Keratinocyte (primary cell): ENCODE measurements around the gene SLAMF1. TPM values are rescaled to one million over a fixed set of nuclear protein-coding genes. Genes with fewer than 3 reads are reported as not detected.

Experiments used
- DNase-seq: peaks from one replicate; pipeline ENCODE4 v3.0.0-alpha.2; 2011; ENCODE audit warnings: low read depth, missing footprints, low spot score
- FAIRE-seq: peaks from 2 replicates; lab custom pipeline; 2011; peaks lifted over from hg19 to GRCh38; lab: Jason Lieb, UNC
- H2AFZ ChIP-seq: 2 replicates; pipeline ENCODE4 v1.6.0; 2012; ENCODE audit warnings: low read length, control low read depth, inconsistent platforms; ENCODE audit not compliant: control insufficient read depth
- H3K27ac ChIP-seq: 2 replicates; pipeline ENCODE4 v1.5.1; 2011; ENCODE audit warnings: low read length; ENCODE audit not compliant: control insufficient read depth, insufficient read depth
- H3K27me3 ChIP-seq: 3 replicates; pipeline ENCODE4 v1.6.0; 2011; ENCODE audit warnings: low read length; ENCODE audit not compliant: control insufficient read depth, insufficient read depth; ENCODE audit errors: extremely low read depth
- H3K36me3 ChIP-seq, 2 experiments: 2 replicates in 1 of 2; 3 replicates in 1 of 2; pipeline ENCODE4 v1.5.1; 2011; ENCODE audit warnings: low read length in 2 of 2, mild to moderate bottlenecking in 1 of 2; ENCODE audit not compliant: control insufficient read depth in 2 of 2, insufficient read depth in 2 of 2; ENCODE audit errors: extremely low read depth in 1 of 2
- H3K4me1 ChIP-seq: 3 replicates; pipeline ENCODE4 v1.5.1; 2011; ENCODE audit warnings: low read length; ENCODE audit not compliant: control insufficient read depth, insufficient read depth; ENCODE audit errors: extremely low read depth
- H3K4me2 ChIP-seq: 3 replicates; pipeline ENCODE4 v1.6.0; 2011; ENCODE audit warnings: low read depth, low read length; ENCODE audit not compliant: control insufficient read depth, insufficient read depth; ENCODE audit errors: extremely low read depth
- H3K4me3 ChIP-seq, 3 experiments: fragments of 200-600 bp in 1 of 3; sonication (generic) in 1 of 3; 2 replicates in 2 of 3; 3 replicates in 1 of 3; pipeline ENCODE4 v1.5.1; 2011 to 2016; ENCODE audit warnings: low read length in 3 of 3, mild to moderate bottlenecking in 3 of 3, control low read depth in 2 of 3, inconsistent platforms in 1 of 3, low read depth in 1 of 3, mixed read lengths in 1 of 3, mixed run types in 1 of 3, moderate library complexity in 1 of 3; ENCODE audit not compliant: control insufficient read depth in 2 of 3, insufficient read depth in 2 of 3; ENCODE audit errors: extremely low read depth in 1 of 3
- H3K79me2 ChIP-seq: 2 replicates; pipeline ENCODE4 v1.6.0; 2012; ENCODE audit warnings: low read length; ENCODE audit not compliant: control insufficient read depth, insufficient read depth
- H3K9ac ChIP-seq: 3 replicates; pipeline ENCODE4 v1.6.0; 2011; ENCODE audit warnings: low read length; ENCODE audit not compliant: control insufficient read depth, insufficient read depth; ENCODE audit errors: extremely low read depth
- H3K9me1 ChIP-seq: 3 replicates; pipeline ENCODE4 v1.6.0; 2011; ENCODE audit warnings: low read length; ENCODE audit not compliant: control insufficient read depth, insufficient read depth; ENCODE audit errors: extremely low read depth
- H3K9me3 ChIP-seq: 2 replicates; pipeline ENCODE4 v1.5.1; 2012; ENCODE audit warnings: low read depth, low read length; ENCODE audit not compliant: control insufficient read depth
- H4K20me1 ChIP-seq: 3 replicates; pipeline ENCODE4 v1.6.0; 2011; ENCODE audit warnings: low read length; ENCODE audit not compliant: control insufficient read depth, insufficient read depth; ENCODE audit errors: extremely low read depth
- CTCF ChIP-seq, 3 experiments: IDR thresholded peaks in 1 of 3; conservative IDR thresholded peaks in 1 of 3; optimal IDR thresholded peaks in 1 of 3; 2 replicates in 2 of 3; 3 replicates in 1 of 3; pipeline versions ENCODE3 to v1.5.1; 2011; ENCODE audit warnings: low read length in 3 of 3, mild to moderate bottlenecking in 3 of 3, moderate library complexity in 2 of 3, control low read depth in 1 of 3, inconsistent platforms in 1 of 3; ENCODE audit not compliant: insufficient read depth in 2 of 3; ENCODE audit errors: extremely low read depth in 1 of 3
- EZH2 ChIP-seq: IDR thresholded peaks from one replicate; pipeline ENCODE4 v1.6.1; 2012; ENCODE audit warnings: inconsistent platforms, mild to moderate bottlenecking, low read length, moderate library complexity
- dilution Hi-C: fragments of 300-500 bp; cut with MboI; formaldehyde crosslinking; loops from one replicate; pipeline ENCODE4 v1.7.0; 2020; ENCODE audit warnings: low sequenced_read_pairs; ENCODE audit not compliant: extremely low pct_ligation_motif_present
- polyA plus RNA-seq, 5 experiments: library from polyadenylated mRNA; depleted of rRNA in 3 of 5; stranded (reverse) in 3 of 5; stranded (forward) in 1 of 5; unstranded in 1 of 5; fragments of >200 nt; gene quantifications; 1 replicate in 1 of 5; 2 replicates in 3 of 5; 3 replicates in 1 of 5; pipeline versions ENCODE4 v1.2.1 to v1.2.3, GENCODE V29; 2011 to 2012; ENCODE audit warnings: missing spikeins in 2 of 5, low read depth in 1 of 5, low replicate concordance in 1 of 5

The SLAMF1 gene
- polyA plus RNA-seq, 1 donor (not counting 4 experiments of a cell fraction or from before 2014, with no cell fraction given) = not detected

- FAIRE-seq = no peak
- no peak overlapping the region for H2AFZ ChIP-seq
- dilution Hi-C loops = no loop called here
Measured at GRCh38 chr1:160576390-160576789, 70.5 kb downstream of the SLAMF1 start.

GRCh38 chr1:160575112-160575664 is 71.7 kb downstream of the SLAMF1 start:
- H4K20me1 ChIP-seq = no peaks in the 10 kb centered on the region
- no peak overlapping the region for H3K4me2 ChIP-seq
- H2AFZ ChIP-seq = no peak overlapping the region
- dilution Hi-C loops = no loop called here
- no peak for DNase-seq
- H3K27me3 ChIP-seq = no peaks in the 10 kb centered on the region
- H3K9me3 ChIP-seq = no peaks in the 10 kb centered on the region
- no peak overlapping the region for H3K4me3 ChIP-seq
- H3K27ac ChIP-seq = no peak overlapping the region
- H3K36me3 ChIP-seq = no peaks in the 10 kb centered on the region
- no peak for FAIRE-seq
- TF ChIP-seq CTCF (optimal IDR thresholded peaks at IDR 0.05 in 1 of 3, IDR thresholded peaks at IDR 0.05 in 1 of 3, conservative IDR thresholded peaks at IDR 0.05 in 1 of 3; ENCODE audit: extremely low read depth in 1 of 3, insufficient read depth in 2 of 3, low read length in 3 of 3) = no peak
- TF ChIP-seq EZH2 = no peak
- no peak overlapping the region for H3K9ac ChIP-seq
- H3K9me1 ChIP-seq = no peaks in the 10 kb centered on the region
- H3K79me2 ChIP-seq = no peaks in the 10 kb centered on the region
- H3K4me1 ChIP-seq = no peaks in the 10 kb centered on the region

More at GRCh38 chr1:160576390-160576789, 70.5 kb downstream of the SLAMF1 start:
- H4K20me1 ChIP-seq = no peaks in the 10 kb centered on the region
- H3K4me1 ChIP-seq = no peaks in the 10 kb centered on the region
- no peak overlapping the region for H3K4me2 ChIP-seq
- H3K4me3 ChIP-seq = no peak overlapping the region
- H3K36me3 ChIP-seq = no peaks in the 10 kb centered on the region
- no peaks in the 10 kb centered on the region for H3K27me3 ChIP-seq
- H3K9ac ChIP-seq = no peak overlapping the region
- H3K9me3 ChIP-seq = no peaks in the 10 kb centered on the region
- H3K9me1 ChIP-seq = no peaks in the 10 kb centered on the region
- no peak for DNase-seq
- no peaks in the 10 kb centered on the region for H3K79me2 ChIP-seq
- TF ChIP-seq CTCF (optimal IDR thresholded peaks at IDR 0.05 in 1 of 3, IDR thresholded peaks at IDR 0.05 in 1 of 3, conservative IDR thresholded peaks at IDR 0.05 in 1 of 3; ENCODE audit: extremely low read depth in 1 of 3, insufficient read depth in 2 of 3, low read length in 3 of 3) (no peak), EZH2 (no peak)
- H3K27ac ChIP-seq = no peak overlapping the region
